Stimulated activated CD4-positive, alpha-beta T cell treated with anti-CD3 and anti-CD28 coated beads, Interleukin-4, amount 100 ng/mL, for 24 hours (primary cell): ENCODE measurements around the gene MET.
"Not testable (repeated sequence)": the region's sequence is repeated elsewhere in the genome, so short reads cannot be mapped to it uniquely, and the experiment has no call there.

Source experiments
- DNase-seq: peaks from one replicate; pipeline ENCODE4 v3.0.0-alpha.2; 2020

Gene MET

GRCh38 chr7:116698930-116699721 is 27.1 kb downstream of the MET start:
- DNase-seq, result no peak

DNA sequence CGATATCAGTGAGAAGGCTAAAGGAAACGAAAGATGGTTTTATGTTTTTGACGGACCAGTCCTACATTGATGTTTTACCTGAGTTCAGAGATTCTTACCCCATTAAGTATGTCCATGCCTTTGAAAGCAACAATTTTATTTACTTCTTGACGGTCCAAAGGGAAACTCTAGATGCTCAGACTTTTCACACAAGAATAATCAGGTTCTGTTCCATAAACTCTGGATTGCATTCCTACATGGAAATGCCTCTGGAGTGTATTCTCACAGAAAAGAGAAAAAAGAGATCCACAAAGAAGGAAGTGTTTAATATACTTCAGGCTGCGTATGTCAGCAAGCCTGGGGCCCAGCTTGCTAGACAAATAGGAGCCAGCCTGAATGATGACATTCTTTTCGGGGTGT is 27.7 kb downstream of the MET start:
- DNase-seq, result no peak

DNA sequence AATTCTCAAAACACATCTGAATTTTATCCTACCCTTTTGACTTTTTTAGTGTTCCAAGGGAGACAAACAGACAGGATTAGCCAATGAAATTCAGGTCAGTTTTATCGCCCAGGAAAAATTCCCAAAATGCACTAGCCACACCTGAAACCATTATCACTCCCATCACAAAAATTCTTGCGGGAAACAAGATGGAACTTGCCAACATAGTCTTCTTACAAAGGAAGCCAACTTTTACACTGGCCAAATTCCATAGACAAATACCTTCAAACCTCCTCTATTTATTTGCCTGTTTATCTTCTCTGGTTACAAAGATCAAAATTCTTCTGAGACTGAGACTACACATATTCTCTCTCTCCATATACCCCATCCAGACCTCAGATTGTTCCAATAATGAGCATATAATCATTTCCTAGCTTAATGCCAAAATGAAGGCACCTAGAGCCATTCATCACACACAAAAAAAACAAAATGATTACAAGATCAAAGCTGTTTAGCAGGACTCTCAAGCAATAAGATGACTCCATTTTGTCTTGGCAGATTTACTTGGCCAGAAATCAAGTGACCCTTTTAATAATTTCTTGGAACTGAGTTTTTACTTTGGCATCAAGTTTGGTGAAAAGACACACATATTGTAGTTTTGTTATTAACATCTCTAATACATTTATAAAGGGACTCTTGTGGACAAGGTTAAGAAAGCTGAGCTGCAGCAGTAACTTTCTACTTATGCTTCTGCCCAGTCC is 30.2 kb downstream of the MET start:
- DNase-seq, result no peak

DNA sequence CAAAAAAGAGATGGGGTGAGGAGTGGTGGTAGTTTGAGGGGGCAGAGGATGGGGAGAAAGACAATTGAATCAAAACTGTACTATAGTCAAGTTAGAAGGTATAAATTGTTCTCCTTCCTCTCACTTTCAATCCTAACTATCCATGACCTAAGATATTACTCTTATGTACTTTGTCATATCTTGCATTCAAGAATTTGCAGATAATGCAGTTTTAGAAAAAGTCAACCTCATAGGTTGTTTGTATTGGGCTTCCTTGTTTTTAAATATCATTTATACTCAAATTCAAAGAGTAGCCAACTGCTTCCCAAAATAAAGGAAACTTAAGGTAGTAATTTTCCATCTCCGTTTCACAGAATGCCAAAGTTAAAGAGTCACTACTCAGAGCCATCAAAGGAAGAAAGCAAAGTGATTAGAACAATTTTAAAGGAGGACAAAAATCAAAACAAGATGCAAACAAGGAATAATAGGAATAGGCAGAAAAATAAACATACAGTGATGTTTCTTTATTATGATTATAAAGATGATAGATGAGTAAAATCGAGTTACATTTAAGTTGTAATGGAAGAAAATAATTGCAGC is 32.7 kb downstream of the MET start:
- DNase-seq, result no peak

- no peak for DNase-seq
These were observed 33.4 kb downstream of the MET start for GRCh38 chr7:116705419-116705818.

DNA sequence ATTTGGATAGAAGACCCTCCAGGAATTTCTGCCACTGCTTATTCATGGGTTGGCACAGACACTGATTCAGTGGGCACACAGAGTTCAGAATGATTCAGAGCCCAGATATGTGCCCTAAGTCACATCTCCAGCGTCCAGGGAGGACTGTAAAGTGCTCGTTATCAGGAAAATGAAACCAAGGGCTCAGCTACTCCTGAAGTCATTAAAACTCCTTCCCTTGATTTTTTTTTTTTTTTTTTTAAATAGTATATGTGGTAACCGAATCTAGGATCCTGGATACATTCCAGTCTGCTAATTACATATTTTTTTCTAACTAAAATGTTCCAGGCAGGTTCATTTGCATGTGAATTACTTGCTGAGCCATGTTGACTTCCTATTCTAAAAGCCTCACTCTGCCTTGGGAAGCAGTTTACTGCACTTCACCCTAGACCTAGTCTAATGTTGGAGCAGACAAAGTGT is 34.7 kb downstream of the MET start:
- DNase-seq, result no peak

GRCh38 chr7:116707289-116707688 is 35.3 kb downstream of the MET start:
- no peak for DNase-seq

- no peak for DNase-seq
These were observed 36.3 kb downstream of the MET start for GRCh38 chr7:116708248-116708647.

DNA sequence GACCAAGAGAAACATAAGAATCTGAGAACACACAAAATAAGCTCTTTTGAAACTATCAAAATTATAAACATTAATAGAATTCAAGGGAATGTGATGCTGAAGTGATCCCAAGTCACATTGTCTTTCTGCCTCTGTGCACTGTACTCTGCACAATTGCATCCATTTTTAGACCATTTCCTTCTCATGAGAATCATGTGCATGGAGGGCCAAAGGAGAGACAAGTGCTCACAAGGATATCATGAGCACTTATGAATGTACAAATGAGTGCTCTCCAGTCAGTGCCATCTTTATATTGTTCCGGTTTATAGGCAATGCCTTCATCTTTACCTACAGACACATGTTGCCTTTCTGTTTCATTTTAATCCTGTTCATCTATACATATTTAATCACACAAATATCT is 36.9 kb downstream of the MET start:
- no peak for DNase-seq

DNA sequence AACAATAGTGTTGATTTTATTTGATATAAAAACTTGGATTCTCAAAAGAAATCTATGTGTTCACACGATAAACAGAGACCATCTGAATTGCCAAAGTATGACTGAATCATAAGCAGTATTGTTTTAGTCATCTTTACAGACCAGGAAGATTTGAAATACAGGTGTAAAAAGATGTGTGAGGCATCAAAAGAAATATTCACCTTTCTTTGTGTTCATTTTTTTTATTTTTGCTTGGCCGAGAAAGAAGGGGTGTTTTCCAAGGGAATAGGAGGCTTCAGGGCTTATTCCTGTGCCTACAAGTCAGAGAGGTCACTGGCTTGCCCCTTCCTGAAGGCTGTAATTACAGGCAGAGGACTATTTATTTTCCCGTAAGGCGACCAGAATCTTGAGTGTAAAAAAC is 37.3 kb downstream of the MET start:
- DNase-seq, result no peak

DNA sequence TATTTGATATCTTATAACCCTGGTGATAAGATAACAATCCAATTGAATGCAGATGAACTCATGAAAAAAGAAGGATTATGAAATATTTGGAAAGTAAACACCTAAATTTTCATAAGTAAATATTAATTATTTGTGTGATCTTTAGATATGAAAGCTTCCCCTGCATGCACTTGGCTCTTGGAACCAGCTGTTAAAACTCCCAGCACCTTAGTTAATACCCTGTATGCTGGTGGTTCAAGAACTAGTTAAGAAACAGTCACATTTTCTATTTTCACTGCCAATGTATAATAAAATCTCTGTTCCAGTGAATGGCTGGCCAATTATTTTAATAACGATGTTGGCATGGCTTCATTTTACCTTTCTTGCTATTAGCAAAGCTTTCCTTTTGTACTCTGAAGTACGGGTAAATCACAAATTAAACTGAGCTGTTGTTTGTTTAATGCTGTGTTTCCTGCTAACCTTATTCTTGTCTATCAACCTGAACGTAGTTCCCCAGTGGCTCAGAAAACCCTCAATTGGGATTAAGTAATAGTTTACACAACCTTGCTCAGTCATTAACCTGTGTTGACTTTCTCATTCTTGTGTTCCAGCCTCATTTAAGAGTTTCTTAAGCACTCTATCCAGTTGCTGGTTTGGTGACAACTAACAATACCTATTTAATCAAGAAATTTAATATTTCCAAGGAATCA is 38.9 kb downstream of the MET start:
- DNase-seq, result no peak

DNA sequence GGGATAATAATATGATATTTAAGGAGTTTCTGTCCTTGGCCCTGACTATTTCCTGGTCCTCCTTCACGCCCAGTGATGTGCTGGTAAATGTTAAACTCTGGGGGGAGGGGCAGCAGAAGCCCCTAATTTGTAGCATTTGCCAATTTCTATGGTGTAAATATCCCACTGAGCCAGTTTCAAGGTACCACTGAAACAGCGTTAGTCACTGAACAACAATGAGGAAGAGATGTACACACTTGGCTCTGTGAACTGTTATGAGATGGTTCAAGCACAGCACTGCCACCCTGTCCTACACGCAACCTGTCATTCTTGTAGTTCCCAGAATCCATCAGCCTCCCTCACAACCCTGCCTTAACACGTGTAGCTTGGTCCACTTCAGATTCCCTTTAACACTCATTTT is 39.8 kb downstream of the MET start:
- DNase-seq, result no peak

GRCh38 chr7:116713500-116713899 is 41.5 kb downstream of the MET start:
- no peak for DNase-seq

DNA sequence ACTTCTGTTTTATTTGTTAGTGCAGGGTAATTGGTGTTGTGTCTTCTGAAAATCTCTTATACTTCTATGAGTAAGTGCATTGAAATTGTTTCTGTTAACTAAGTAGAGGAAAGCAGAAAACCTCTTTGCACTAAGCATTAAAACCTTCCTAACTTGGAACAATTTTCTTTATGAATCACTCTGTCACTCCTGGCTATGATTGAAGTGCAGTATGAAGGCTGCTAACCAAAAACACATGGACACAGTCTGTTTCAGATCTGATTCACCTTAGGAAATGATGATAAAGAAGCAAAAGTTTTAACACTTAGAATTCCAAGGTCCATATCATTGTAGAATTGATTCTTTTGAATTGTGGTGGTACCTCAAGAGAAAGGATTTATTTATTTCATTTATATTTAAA is 41.9 kb downstream of the MET start:
- no peak for DNase-seq

GRCh38 chr7:116715077-116715476 is 43.1 kb downstream of the MET start:
- DNase-seq, result no peak

- no peak for DNase-seq
These were observed 45.1 kb downstream of the MET start for GRCh38 chr7:116717137-116717536.

DNA sequence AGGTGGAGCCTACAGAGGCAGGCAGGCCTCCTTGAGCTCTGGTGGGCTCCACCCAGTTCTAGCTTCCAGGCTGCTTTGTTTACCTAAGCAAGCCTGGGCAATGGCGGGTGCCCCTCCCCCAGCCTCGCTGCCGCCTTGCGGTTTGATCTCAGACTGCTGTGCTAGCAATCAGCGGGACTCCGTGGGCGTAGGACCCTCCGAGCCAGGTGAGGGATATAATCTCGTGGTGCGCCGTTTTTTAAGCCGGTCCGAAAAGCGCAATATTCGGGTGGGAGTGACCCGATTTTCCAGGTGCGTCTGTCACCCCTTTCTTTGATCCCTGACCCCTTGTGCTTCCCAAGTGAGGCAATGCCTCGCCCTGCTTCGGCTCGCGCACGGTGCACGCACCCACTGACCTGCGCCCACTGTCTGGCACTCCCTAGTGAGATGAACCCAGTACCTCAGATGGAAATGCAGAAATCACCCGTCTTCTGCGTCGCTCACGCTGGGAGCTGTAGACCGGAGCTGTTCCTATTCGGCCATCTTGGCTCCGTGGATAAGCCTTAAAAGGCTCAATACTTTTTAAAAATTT is 52.0 kb downstream of the MET start:
- not testable (repeated sequence) for DNase-seq

DNA sequence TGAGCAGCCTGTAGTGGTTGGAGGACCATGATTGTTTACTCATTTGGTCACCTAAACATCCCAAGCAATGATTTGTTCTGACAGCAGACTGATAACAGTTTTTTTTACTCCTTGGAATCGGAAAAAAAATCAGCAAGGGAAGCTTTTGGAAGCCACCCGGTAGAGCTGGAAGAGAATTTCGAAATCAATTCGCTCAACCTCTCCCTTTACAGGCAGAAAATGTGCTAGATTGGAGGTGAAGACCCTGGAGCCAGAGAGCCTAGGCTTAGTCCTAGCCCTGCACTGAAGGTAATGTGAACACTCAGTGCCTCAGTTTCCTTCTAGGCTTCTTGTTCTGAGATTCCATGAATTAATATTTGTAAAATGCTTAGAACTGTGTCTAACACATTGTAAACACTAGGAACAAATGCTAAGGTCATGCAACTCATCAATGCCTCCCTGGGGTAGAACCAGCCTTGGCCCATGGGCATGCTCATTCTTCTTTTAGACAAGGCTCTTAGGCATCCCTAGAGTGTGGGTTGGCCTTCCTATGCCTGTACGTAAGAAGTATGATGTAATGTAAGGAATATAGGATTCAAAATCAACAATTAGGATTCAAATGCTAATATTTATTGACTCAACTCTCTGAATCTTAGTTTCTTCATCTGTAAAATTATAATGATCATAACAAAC is 52.7 kb downstream of the MET start:
- no peak for DNase-seq

GRCh38 chr7:116726149-116726548 is 54.2 kb downstream of the MET start:
- DNase-seq, result no peak

GRCh38 chr7:116726713-116727431 is 54.9 kb downstream of the MET start:
- DNase-seq, result no peak

GRCh38 chr7:116727432-116728009 is 55.5 kb downstream of the MET start:
- DNase-seq, result no peak
